HEK293 (cell line): ENCODE measurements around the gene HTR1E.

Source experiments
- CTCF ChIA-PET: fragments of 350-600 bp; formaldehyde crosslinking; extraction: SDS; loops from one replicate; lab custom pipeline; 2021; ENCODE audit warnings: antibody characterized with exemption; lab: Yijun Ruan, JAX
- POLR2A ChIA-PET: fragments of 300-600 bp; formaldehyde crosslinking; extraction: SDS; loops from one replicate; lab custom pipeline; 2020; ENCODE audit warnings: antibody characterized with exemption, inconsistent platforms; lab: Yijun Ruan, JAX
- H3K27ac ChIP-seq: fragments of 200-500 bp; sonication (Bioruptor generic); 2 replicates; pipeline ENCODE4 v1.5.1; 2014; ENCODE audit warnings: low read depth, low read length, control low read depth, inconsistent platforms; ENCODE audit errors: extremely low read depth
- H3K36me3 ChIP-seq, 2 experiments: fragments of 200-500 bp in 1 of 2; sonication (Bioruptor generic) in 1 of 2; 1 replicate in 1 of 2; 2 replicates in 1 of 2; pipeline ENCODE4 v1.5.1; 2014 to 2017; ENCODE audit warnings: inconsistent platforms in 2 of 2, low read length in 2 of 2; ENCODE audit not compliant: control insufficient read depth in 2 of 2, insufficient read depth in 1 of 2
- H3K4me1 ChIP-seq: fragments of 200-500 bp; sonication (Bioruptor generic); 2 replicates; pipeline ENCODE4 v1.5.1; 2014; ENCODE audit warnings: mild to moderate bottlenecking, low read length, inconsistent platforms; ENCODE audit not compliant: control insufficient read depth, insufficient read depth
- H3K4me3 ChIP-seq: 2 replicates; pipeline ENCODE4 v1.5.1; 2011; ENCODE audit warnings: low read depth, mild to moderate bottlenecking, control low read depth, low read length, moderate library complexity
- H3K9me3 ChIP-seq: fragments of 200-500 bp; sonication (Bioruptor generic); 2 replicates; pipeline ENCODE4 v1.5.1; 2014; ENCODE audit warnings: low read depth, low read length, inconsistent platforms; ENCODE audit not compliant: control insufficient read depth, insufficient read depth
- GLI4 ChIP-seq: fragments of 450-650 bp; formaldehyde crosslinking; IDR thresholded peaks from 2 replicates; pipeline ENCODE4 v1.5.1; 2016; ENCODE audit warnings: missing biosample characterization, missing genetic modification characterization
- MEIS1 ChIP-seq: sonication (generic); formaldehyde crosslinking; IDR thresholded peaks from 2 replicates; pipeline ENCODE4 v1.8.1; 2022; ENCODE audit warnings: missing genetic modification reagents, mild to moderate bottlenecking, borderline replicate concordance
- OSR2 ChIP-seq: fragments of 450-650 bp; formaldehyde crosslinking; IDR thresholded peaks from 2 replicates; pipeline ENCODE4 v1.5.1; 2016; ENCODE audit warnings: missing biosample characterization, missing genetic modification characterization
- SP3 ChIP-seq: fragments of 450-650 bp; formaldehyde crosslinking; IDR thresholded peaks from 2 replicates; pipeline ENCODE4 v1.5.1; 2016; ENCODE audit warnings: missing biosample characterization, missing genetic modification characterization
- SP7 ChIP-seq: fragments of 450-650 bp; formaldehyde crosslinking; IDR thresholded peaks from 2 replicates; pipeline ENCODE4 v1.5.1; 2016; ENCODE audit warnings: missing biosample characterization, missing genetic modification characterization
- TRIM28 ChIP-seq: IDR thresholded peaks from 2 replicates; pipeline ENCODE4 v1.6.1; 2011; ENCODE audit warnings: low read length, control low read depth, borderline replicate concordance
- WT1 ChIP-seq: fragments of 450-650 bp; formaldehyde crosslinking; IDR thresholded peaks from 2 replicates; pipeline ENCODE4 v1.5.1; 2016; ENCODE audit warnings: missing biosample characterization, missing genetic modification characterization
- ZBTB1 ChIP-seq: fragments of 450-650 bp; formaldehyde crosslinking; IDR thresholded peaks from 2 replicates; pipeline ENCODE4 v1.5.1; 2016; ENCODE audit warnings: missing biosample characterization, missing genetic modification characterization
- ZIC2 ChIP-seq: fragments of 450-650 bp; formaldehyde crosslinking; IDR thresholded peaks from 2 replicates; pipeline ENCODE4 v1.5.1; 2016; ENCODE audit warnings: missing biosample characterization, missing genetic modification characterization
- ZNF121 ChIP-seq: fragments of 450-650 bp; formaldehyde crosslinking; IDR thresholded peaks from 2 replicates; pipeline ENCODE4 v1.5.1; 2016; ENCODE audit warnings: missing biosample characterization, missing genetic modification characterization
- ZNF133 ChIP-seq: fragments of 450-650 bp; formaldehyde crosslinking; IDR thresholded peaks from 2 replicates; pipeline ENCODE4 v1.5.1; 2016; ENCODE audit warnings: missing biosample characterization, missing genetic modification characterization
- ZNF138 ChIP-seq: fragments of 450-650 bp; formaldehyde crosslinking; IDR thresholded peaks from 2 replicates; pipeline ENCODE4 v1.5.1; 2016; ENCODE audit warnings: missing biosample characterization, missing genetic modification characterization, borderline replicate concordance
- ZNF202 ChIP-seq: fragments of 450-650 bp; formaldehyde crosslinking; IDR thresholded peaks from 2 replicates; pipeline ENCODE4 v1.5.1; 2016; ENCODE audit warnings: missing biosample characterization, missing genetic modification characterization, borderline replicate concordance
- ZNF248 ChIP-seq: fragments of 450-650 bp; formaldehyde crosslinking; IDR thresholded peaks from 2 replicates; pipeline ENCODE4 v1.5.1; 2017; ENCODE audit warnings: missing biosample characterization, missing genetic modification characterization
- ZNF292 ChIP-seq: fragments of 450-650 bp; formaldehyde crosslinking; IDR thresholded peaks from 2 replicates; pipeline ENCODE4 v1.5.1; 2016; ENCODE audit warnings: low read depth, missing biosample characterization, missing genetic modification characterization, borderline replicate concordance
- ZNF433 ChIP-seq: fragments of 450-650 bp; formaldehyde crosslinking; IDR thresholded peaks from 2 replicates; pipeline ENCODE4 v1.5.1; 2016; ENCODE audit warnings: missing biosample characterization, missing genetic modification characterization, low read depth
- ZNF449 ChIP-seq: fragments of 450-650 bp; formaldehyde crosslinking; IDR thresholded peaks from 2 replicates; pipeline ENCODE4 v1.5.1; 2017; ENCODE audit warnings: missing biosample characterization, mild to moderate bottlenecking, missing genetic modification characterization, moderate library complexity
- ZNF544 ChIP-seq: fragments of 450-650 bp; formaldehyde crosslinking; IDR thresholded peaks from 2 replicates; pipeline ENCODE4 v1.5.0; 2017; ENCODE audit warnings: missing biosample characterization, missing genetic modification characterization
- ZNF548 ChIP-seq: fragments of 450-650 bp; formaldehyde crosslinking; IDR thresholded peaks from 2 replicates; pipeline ENCODE4 v1.5.1; 2016; ENCODE audit warnings: missing biosample characterization, missing genetic modification characterization
- ZNF596 ChIP-seq: fragments of 450-650 bp; IDR thresholded peaks from 2 replicates; pipeline ENCODE4 v1.5.0; 2018; ENCODE audit warnings: missing biosample characterization, mild to moderate bottlenecking, missing genetic modification characterization, moderate library complexity
- ZNF654 ChIP-seq: fragments of 450-650 bp; formaldehyde crosslinking; IDR thresholded peaks from 2 replicates; pipeline ENCODE4 v1.5.1; 2016; ENCODE audit warnings: low read depth, missing biosample characterization, missing genetic modification characterization
- ZNF707 ChIP-seq: fragments of 450-650 bp; formaldehyde crosslinking; IDR thresholded peaks from 2 replicates; pipeline ENCODE4 v1.5.1; 2016; ENCODE audit warnings: missing biosample characterization, missing genetic modification characterization
- ZNF792 ChIP-seq: fragments of 450-650 bp; formaldehyde crosslinking; IDR thresholded peaks from 2 replicates; pipeline ENCODE4 v1.5.1; 2016; ENCODE audit warnings: missing biosample characterization, missing genetic modification characterization
- ZNF843 ChIP-seq: fragments of 450-650 bp; formaldehyde crosslinking; IDR thresholded peaks from 2 replicates; pipeline ENCODE4 v1.5.1; 2016; ENCODE audit warnings: missing biosample characterization, missing genetic modification characterization
- ZSCAN16 ChIP-seq: fragments of 450-650 bp; formaldehyde crosslinking; IDR thresholded peaks from 2 replicates; pipeline ENCODE4 v1.5.1; 2016; ENCODE audit warnings: missing biosample characterization, missing genetic modification characterization
- TF ChIP-seq, protein P1 (sequence below): fragments of 450-650 bp; formaldehyde crosslinking; IDR thresholded peaks from 2 replicates; pipeline ENCODE4 v1.5.1; 2016; ENCODE audit warnings: missing biosample characterization, missing genetic modification characterization
- TF ChIP-seq, protein P2 (sequence below): fragments of 450-650 bp; formaldehyde crosslinking; IDR thresholded peaks from 2 replicates; pipeline ENCODE4 v1.5.1; 2016; ENCODE audit warnings: missing biosample characterization, missing genetic modification characterization

The HTR1E gene

DNA sequence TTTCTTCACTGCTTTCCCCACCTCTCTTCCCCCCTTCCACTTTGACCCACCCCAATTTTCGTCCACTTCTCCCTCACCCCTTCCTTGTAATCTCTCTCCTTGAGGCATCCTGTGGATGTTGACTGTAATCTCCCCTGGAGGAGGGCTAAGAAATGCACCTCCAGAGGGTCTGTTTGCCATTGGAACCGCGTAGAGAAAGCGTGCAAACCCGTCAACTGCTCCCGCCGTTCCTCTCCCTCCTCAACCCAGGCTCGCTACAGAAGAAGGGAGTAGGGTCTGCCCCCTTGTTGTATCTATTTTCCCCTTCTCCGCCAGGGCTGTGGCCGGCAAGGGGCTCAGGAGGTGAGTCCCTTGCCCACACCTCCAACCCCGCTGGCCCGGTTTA is 502 bp upstream of the HTR1E start:
- Histone ChIP-seq H3K4me3 (peak overlapping the region; percentile 38; the same call in 1 of the 2 replicates), H3K9me3 (no peaks in the 10 kb centered on the region; the same call in 1 of the 2 replicates), H3K4me1 (no peaks in the 10 kb centered on the region; the same call in 1 of the 2 replicates), H3K36me3 (no peaks in the 10 kb centered on the region), H3K27ac (no peak overlapping the region)
- ChIA-PET CTCF (interaction anchor here (0.6 to 2.3 kb wide), 14 partner anchors 9 to 1184 kb away, joined by 3 to 7 read pairs (median 4); no protein-coding TSS in a partner anchor), POLR2A (no interaction called here)
- no peak for TF ChIP-seq ZSCAN16 (tag by site-specific recombination)
- no peak for TF ChIP-seq ZNF707 (tag by site-specific recombination)
- TF ChIP-seq, protein P1, sequence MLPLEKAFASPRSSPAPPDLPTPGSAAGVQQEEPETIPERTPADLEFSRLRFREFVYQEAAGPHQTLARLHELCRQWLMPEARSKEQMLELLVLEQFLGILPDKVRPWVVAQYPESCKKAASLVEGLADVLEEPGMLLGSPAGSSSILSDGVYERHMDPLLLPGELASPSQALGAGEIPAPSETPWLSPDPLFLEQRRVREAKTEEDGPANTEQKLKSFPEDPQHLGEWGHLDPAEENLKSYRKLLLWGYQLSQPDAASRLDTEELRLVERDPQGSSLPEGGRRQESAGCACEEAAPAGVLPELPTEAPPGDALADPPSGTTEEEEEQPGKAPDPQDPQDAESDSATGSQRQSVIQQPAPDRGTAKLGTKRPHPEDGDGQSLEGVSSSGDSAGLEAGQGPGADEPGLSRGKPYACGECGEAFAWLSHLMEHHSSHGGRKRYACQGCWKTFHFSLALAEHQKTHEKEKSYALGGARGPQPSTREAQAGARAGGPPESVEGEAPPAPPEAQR (tag by site-specific recombination) = no peak
- no peak for TF ChIP-seq ZNF133 (tag by site-specific recombination)
- TF ChIP-seq, protein P2, sequence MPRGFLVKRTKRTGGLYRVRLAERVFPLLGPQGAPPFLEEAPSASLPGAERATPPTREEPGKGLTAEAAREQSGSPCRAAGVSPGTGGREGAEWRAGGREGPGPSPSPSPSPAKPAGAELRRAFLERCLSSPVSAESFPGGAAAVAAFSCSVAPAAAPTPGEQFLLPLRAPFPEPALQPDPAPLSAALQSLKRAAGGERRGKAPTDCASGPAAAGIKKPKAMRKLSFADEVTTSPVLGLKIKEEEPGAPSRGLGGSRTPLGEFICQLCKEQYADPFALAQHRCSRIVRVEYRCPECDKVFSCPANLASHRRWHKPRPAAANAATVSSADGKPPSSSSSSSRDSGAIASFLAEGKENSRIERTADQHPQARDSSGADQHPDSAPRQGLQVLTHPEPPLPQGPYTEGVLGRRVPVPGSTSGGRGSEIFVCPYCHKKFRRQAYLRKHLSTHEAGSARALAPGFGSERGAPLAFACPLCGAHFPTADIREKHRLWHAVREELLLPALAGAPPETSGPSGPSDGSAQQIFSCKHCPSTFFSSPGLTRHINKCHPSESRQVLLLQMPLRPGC (tag by site-specific recombination) = no peak
- TF ChIP-seq ZNF138 (tag by site-specific recombination) = no peak
- TF ChIP-seq ZNF548 (tag by site-specific recombination) = no peak
- no peak for TF ChIP-seq ZNF121 (tag by site-specific recombination)
- no peak for TF ChIP-seq SP3 (tag by site-specific recombination)
- no peak for TF ChIP-seq ZNF843 (tag by site-specific recombination)
- no peak for TF ChIP-seq ZNF433

DNA sequence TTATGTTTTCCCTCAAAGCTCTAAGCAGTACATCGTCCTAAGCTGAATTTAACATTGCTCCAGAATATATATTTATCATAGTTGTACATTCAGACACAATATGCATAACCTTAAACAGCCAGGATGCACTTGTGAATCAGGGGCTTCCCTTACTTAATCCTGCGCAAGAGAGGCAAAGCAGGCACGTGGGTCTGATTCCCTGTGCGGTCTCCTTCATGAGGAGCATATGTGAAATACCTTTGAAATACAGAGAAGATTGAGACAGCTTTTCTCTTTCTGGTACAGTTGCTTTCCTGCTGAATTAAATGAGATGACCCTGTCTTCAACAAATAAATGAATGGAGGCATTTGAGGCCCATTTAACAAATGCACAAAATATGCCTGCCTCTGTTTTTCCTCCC is 1.5 kb downstream of the HTR1E start:
- TF ChIP-seq OSR2 (tag by site-specific recombination) (no peak), ZIC2 (tag by site-specific recombination) (no peak), ZNF248 (no peak), ZNF654 (tag by site-specific recombination) (no peak), ZNF449 (tag by site-specific recombination) (no peak), ZNF544 (tag by site-specific recombination) (no peak), SP7 (tag by site-specific recombination) (no peak), ZNF202 (tag by site-specific recombination) (no peak), ZBTB1 (tag by site-specific recombination) (no peak), TRIM28 (no peak), ZNF292 (tag by site-specific recombination) (no peak), MEIS1 (CRISPR knock-in tag) (no peak), ZNF792 (tag by site-specific recombination) (no peak), WT1 (tag by site-specific recombination) (no peak), GLI4 (tag by site-specific recombination) (no peak), ZNF596 (tag by site-specific recombination) (no peak)
- TF ChIP-seq, protein P1 (tag by site-specific recombination) = no peak
- TF ChIP-seq, all 188 proteins: peak for 0
- Histone ChIP-seq H3K4me3 (no peak overlapping the region), H3K4me1 (no peaks in the 10 kb centered on the region; the same call in 1 of the 2 replicates), H3K9me3 (no peaks in the 10 kb centered on the region; the same call in 1 of the 2 replicates), H3K36me3 (no peaks in the 10 kb centered on the region), H3K27ac (no peak overlapping the region)
- ChIA-PET POLR2A (no interaction called here), CTCF (interaction anchor here (1.5 kb wide), 1 partner anchor 9 kb away, joined by 3 read pairs; no protein-coding TSS in a partner anchor)
